CD4-positive, alpha-beta T cell treated with Interleukin-6 at 100 ng/mL for 8 hours (primary cell): ENCODE results near the gene LDAH.
"Not testable (repeated sequence)": the region's sequence is repeated elsewhere in the genome, so short reads cannot be mapped to it uniquely, and the experiment has no call there.

Experiments used
- DNase-seq: peaks from one replicate; pipeline ENCODE4 v3.0.0-alpha.2; 2020; ENCODE audit warnings: mixed read lengths, low spot score

LDAH gene

GRCh38 chr2:20822535-20823490 lies at the start of gene LDAH:
Gene LDAH, minus strand, starts transcription at chr2:20823101. Its CDS starts 21,638 bp downstream, at chr2:20801463.
- DNase-seq, result peak; percentile 74

- DNase-seq, result peak; percentile 7
Measured at GRCh38 chr2:20868377-20868776, 45.5 kb upstream of the LDAH start.

GRCh38 chr2:20862850-20863249 lies 39.9 kb upstream of the LDAH start:
- DNase-seq, result no peak

GRCh38 chr2:20855456-20855855 lies 32.6 kb upstream of the LDAH start:
- DNase-seq, result no peak

- no peak for DNase-seq
Measured at GRCh38 chr2:20852670-20853069, 29.8 kb upstream of the LDAH start.

GRCh38 chr2:20852139-20852538 lies 29.2 kb upstream of the LDAH start:
- no peak for DNase-seq

- DNase-seq, result no peak
Measured at GRCh38 chr2:20844246-20844645, 21.3 kb upstream of the LDAH start.

GRCh38 chr2:20839052-20839451 lies 16.2 kb upstream of the LDAH start:
- no peak for DNase-seq

GRCh38 chr2:20838016-20838415 lies 15.1 kb upstream of the LDAH start:
- DNase-seq, result no peak

GRCh38 chr2:20836521-20836920 lies 13.6 kb upstream of the LDAH start:
- DNase-seq, result no peak

GRCh38 chr2:20834331-20834730 lies 11.4 kb upstream of the LDAH start:
- no peak for DNase-seq

- no peak for DNase-seq
Measured at GRCh38 chr2:20832606-20833005, 9.7 kb upstream of the LDAH start.

GRCh38 chr2:20829861-20830260 lies 7.0 kb upstream of the LDAH start:
- DNase-seq, result no peak

- no peak for DNase-seq
Measured at GRCh38 chr2:20823917-20824316, 1.0 kb upstream of the LDAH start.

GRCh38 chr2:20818820-20819219 lies 4.1 kb downstream of the LDAH start:
- DNase-seq, result no peak

GRCh38 chr2:20815216-20815615 lies 7.7 kb downstream of the LDAH start:
- no peak for DNase-seq

- no peak for DNase-seq
Measured at GRCh38 chr2:20812779-20813178, 10.1 kb downstream of the LDAH start.

GRCh38 chr2:20806286-20806685 lies 16.6 kb downstream of the LDAH start:
- DNase-seq, result no peak

GRCh38 chr2:20803974-20804373 lies 18.9 kb downstream of the LDAH start:
- DNase-seq, result no peak

- no peak for DNase-seq
Measured at GRCh38 chr2:20803226-20803682, 19.6 kb downstream of the LDAH start.

- no peak for DNase-seq
Measured at GRCh38 chr2:20797096-20797495, 25.8 kb downstream of the LDAH start.

GRCh38 chr2:20796374-20796791 lies 26.5 kb downstream of the LDAH start:
- no peak for DNase-seq

GRCh38 chr2:20793944-20794343 lies 29.0 kb downstream of the LDAH start:
- not testable (repeated sequence) for DNase-seq
